Spleen (tissue), 7 donors: ENCODE measurements around the gene PHKB.

Source experiments
- POLR2A ChIP-seq, 3 donors: fragments of 450-650 bp; IDR thresholded peaks; one replicate each; pipeline ENCODE4 v1.5.1; 2017; ENCODE audit warnings: antibody characterized with exemption in 3 of 3, mild to moderate bottlenecking in 1 of 3
- POLR2AphosphoS5 ChIP-seq, 3 donors: sonication (generic); formaldehyde crosslinking; IDR thresholded peaks; one replicate each; pipeline ENCODE4 v1.5.1; 2017; ENCODE audit warnings: antibody characterized with exemption in 3 of 3
- TF ChIP-seq, protein P1 (sequence below), 11 experiments: fragments of 200-600 bp in 7 of 11; fragments of 450-650 bp in 4 of 11; sonication (generic) in 4 of 11; IDR thresholded peaks in 8 of 11; conservative IDR thresholded peaks in 3 of 11; 1 replicate in 7 of 11; 2 replicates in 4 of 11; pipeline versions ENCODE4 v1.4.0 to v1.8.0; 2016 to 2021; ENCODE audit warnings: antibody characterized with exemption in 11 of 11, inconsistent platforms in 4 of 11, mild to moderate bottlenecking in 1 of 11
- donor health status: DM: no; HTN: no; CAD: no; lungs with moderate emphysema.
- donor health status: DM: no; HTN: no; CAD: no.
- donor health status: DM: no; HTN: no; CAD: no.

GRCh38 chr16:47449788-47450187 is 11.3 kb upstream of the PHKB start:
- no peak for TF ChIP-seq POLR2A (IDR thresholded peaks at IDR 0.05)
- TF ChIP-seq, protein P1, sequence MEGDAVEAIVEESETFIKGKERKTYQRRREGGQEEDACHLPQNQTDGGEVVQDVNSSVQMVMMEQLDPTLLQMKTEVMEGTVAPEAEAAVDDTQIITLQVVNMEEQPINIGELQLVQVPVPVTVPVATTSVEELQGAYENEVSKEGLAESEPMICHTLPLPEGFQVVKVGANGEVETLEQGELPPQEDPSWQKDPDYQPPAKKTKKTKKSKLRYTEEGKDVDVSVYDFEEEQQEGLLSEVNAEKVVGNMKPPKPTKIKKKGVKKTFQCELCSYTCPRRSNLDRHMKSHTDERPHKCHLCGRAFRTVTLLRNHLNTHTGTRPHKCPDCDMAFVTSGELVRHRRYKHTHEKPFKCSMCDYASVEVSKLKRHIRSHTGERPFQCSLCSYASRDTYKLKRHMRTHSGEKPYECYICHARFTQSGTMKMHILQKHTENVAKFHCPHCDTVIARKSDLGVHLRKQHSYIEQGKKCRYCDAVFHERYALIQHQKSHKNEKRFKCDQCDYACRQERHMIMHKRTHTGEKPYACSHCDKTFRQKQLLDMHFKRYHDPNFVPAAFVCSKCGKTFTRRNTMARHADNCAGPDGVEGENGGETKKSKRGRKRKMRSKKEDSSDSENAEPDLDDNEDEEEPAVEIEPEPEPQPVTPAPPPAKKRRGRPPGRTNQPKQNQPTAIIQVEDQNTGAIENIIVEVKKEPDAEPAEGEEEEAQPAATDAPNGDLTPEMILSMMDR (IDR thresholded peaks at IDR 0.05 in 8 of 11, conservative IDR thresholded peaks at IDR 0.05 in 3 of 11) = no peak
- no peak for TF ChIP-seq POLR2AphosphoS5 (IDR thresholded peaks at IDR 0.05)
